ENCODE measurements around the gene PTPRN2. TPM values are rescaled to one million over a fixed set of nuclear protein-coding genes. Genes with fewer than 3 reads are reported as not detected.

The PTPRN2 gene
- polyA plus RNA-seq, 1 of the 3 experiments (the other 2 are of a cell fraction): 4.0 TPM

DNA sequence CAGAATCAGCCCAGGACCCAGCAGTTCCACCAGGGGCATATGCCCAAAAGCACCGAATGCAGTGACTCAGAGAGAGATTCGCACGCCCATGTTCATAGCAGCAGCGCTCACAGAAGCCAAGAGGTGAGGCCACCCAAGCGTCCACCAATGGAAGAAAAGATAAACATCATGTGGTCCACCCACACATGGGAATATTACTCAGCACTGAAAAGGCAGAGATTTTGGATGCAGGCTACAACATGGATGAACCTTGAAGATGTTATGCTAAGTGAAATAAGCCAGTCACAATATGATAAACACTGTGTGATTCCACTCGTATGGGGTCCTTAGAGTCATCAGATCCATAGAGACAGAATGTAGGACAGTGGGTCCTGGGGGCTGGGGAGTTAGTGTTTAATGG is 823.4 kb downstream of the PTPRN2 start:
- H3K9me3 ChIP-seq: no peaks in the 10 kb centered on the region
- TF ChIP-seq MXI1 (IDR thresholded peaks at IDR 0.05; ENCODE audit: low read depth, low read length) (no peak), CHD2 (IDR thresholded peaks at IDR 0.05; ENCODE audit: low read length, partially characterized antibody) (no peak), NFIC (IDR thresholded peaks at IDR 0.05; ENCODE audit: borderline replicate concordance) (no peak), RCOR1 (IDR thresholded peaks at IDR 0.05; ENCODE audit: low read length) (no peak), ELF1 (IDR thresholded peaks at IDR 0.05) (no peak), FOXM1 (IDR thresholded peaks at IDR 0.05; ENCODE audit: low read depth) (no peak), JUND (IDR thresholded peaks at IDR 0.05) (no peak), FOXJ3 (CRISPR knock-in tag; IDR thresholded peaks at IDR 0.05) (no peak), NRF1 (IDR thresholded peaks at IDR 0.05; ENCODE audit: low read depth, low read length) (no peak), TCF12 (IDR thresholded peaks at IDR 0.05) (no peak), RAD21 (IDR thresholded peaks at IDR 0.05; ENCODE audit: low read length) (no peak), MEF2A (IDR thresholded peaks at IDR 0.05; ENCODE audit: borderline replicate concordance, low read depth) (no peak), TEAD4 (IDR thresholded peaks at IDR 0.05; ENCODE audit: borderline replicate concordance, insufficient read depth) (no peak), GABPA (IDR thresholded peaks at IDR 0.05; ENCODE audit: low read depth) (no peak), SIN3A (IDR thresholded peaks at IDR 0.05; ENCODE audit: borderline replicate concordance, low read depth, low read length) (no peak)
- TF ChIP-seq, protein P1, sequence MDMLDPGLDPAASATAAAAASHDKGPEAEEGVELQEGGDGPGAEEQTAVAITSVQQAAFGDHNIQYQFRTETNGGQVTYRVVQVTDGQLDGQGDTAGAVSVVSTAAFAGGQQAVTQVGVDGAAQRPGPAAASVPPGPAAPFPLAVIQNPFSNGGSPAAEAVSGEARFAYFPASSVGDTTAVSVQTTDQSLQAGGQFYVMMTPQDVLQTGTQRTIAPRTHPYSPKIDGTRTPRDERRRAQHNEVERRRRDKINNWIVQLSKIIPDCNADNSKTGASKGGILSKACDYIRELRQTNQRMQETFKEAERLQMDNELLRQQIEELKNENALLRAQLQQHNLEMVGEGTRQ (IDR thresholded peaks at IDR 0.05; ENCODE audit: borderline replicate concordance, low read depth, low read length): no peak
- TF ChIP-seq, protein P2, sequence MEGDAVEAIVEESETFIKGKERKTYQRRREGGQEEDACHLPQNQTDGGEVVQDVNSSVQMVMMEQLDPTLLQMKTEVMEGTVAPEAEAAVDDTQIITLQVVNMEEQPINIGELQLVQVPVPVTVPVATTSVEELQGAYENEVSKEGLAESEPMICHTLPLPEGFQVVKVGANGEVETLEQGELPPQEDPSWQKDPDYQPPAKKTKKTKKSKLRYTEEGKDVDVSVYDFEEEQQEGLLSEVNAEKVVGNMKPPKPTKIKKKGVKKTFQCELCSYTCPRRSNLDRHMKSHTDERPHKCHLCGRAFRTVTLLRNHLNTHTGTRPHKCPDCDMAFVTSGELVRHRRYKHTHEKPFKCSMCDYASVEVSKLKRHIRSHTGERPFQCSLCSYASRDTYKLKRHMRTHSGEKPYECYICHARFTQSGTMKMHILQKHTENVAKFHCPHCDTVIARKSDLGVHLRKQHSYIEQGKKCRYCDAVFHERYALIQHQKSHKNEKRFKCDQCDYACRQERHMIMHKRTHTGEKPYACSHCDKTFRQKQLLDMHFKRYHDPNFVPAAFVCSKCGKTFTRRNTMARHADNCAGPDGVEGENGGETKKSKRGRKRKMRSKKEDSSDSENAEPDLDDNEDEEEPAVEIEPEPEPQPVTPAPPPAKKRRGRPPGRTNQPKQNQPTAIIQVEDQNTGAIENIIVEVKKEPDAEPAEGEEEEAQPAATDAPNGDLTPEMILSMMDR (IDR thresholded peaks at IDR 0.05): no peak
- H3K9ac ChIP-seq: no peak overlapping the region
- H3K9me2 ChIP-seq: no peaks in the 10 kb centered on the region
- no peak for DNase-seq
- WGBS (ENCODE audit: low lambda C conversion rate): 58% methylated on average over 6 of the region's 6 CpGs
- H3K36me3 ChIP-seq (replicated peaks in 1 of 2; ENCODE audit: control insufficient read depth in 1 of 2, insufficient read depth in 2 of 2, low read length in 1 of 2): no peaks in the 10 kb centered on the region
- no peak overlapping the region for H3K27ac ChIP-seq (ENCODE audit: low read depth in 2 of 2, low read length in 1 of 2)
- no peak overlapping the region for H2AFZ ChIP-seq (ENCODE audit: low read depth)
- H3K4me2 ChIP-seq: no peak overlapping the region
- no peaks in the 10 kb centered on the region for H3K79me2 ChIP-seq (ENCODE audit: insufficient read depth)
- H4K20me1 ChIP-seq (ENCODE audit: insufficient read depth): no peaks in the 10 kb centered on the region
- H3K4me1 ChIP-seq (ENCODE audit: control insufficient read depth in 1 of 2, insufficient read depth in 2 of 2, low read depth in 1 of 2, low read length in 1 of 2): peaks cover 0 to 11% of the 10 kb centered on the region in 2 experiments; a peak in 1 of 4 replicates
- CTCF ChIA-PET: no interaction called here
- H3K27me3 ChIP-seq (ENCODE audit: insufficient read depth): no peaks in the 10 kb centered on the region
- no peak overlapping the region for H3K4me3 ChIP-seq (ENCODE audit: low read depth in 2 of 2, low read length in 1 of 2)
- POLR2A ChIA-PET: no interaction called here
- no peaks in the 10 kb centered on the region for H3F3A ChIP-seq (replicated peaks; ENCODE audit: insufficient read depth)

DNA sequence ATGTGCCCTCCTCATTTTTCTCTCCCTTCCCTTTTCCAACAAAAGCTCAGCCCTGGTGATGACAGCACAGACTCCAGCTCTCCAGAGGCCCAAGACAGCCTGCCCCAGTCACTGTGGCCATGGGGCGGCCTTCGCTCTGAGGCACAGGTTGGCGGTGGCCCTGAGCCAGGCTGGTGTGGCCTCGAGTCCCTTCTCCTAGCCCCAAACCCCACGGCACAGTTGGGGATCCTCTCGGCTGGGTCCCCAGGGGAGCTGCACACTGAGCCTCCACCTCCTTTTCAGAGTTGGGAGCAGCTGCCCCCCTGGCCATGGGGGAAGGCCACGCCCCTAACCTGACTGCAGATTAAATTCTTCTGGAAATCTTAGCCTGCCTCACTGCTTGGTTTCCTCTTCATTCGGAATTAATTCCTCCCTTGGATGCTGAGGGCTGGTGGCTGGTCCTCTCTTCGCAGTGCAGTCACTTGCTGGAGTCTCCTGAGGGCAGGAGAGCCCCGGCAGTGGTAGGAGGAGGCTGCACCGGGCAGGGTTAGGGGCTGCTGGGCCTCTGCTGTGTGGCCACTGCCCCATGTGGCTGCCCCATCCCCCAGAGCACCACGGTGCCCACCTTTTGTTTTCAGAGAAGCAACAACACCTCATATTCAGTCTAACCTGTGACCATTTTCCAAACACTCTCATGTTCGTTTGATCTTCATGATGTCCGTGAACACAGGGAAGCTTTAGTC is 824.2 kb downstream of the PTPRN2 start:
- no peak overlapping the region for H2AFZ ChIP-seq (ENCODE audit: low read depth)
- H3K4me2 ChIP-seq: no peak overlapping the region
- H3K4me3 ChIP-seq (ENCODE audit: low read depth in 2 of 2, low read length in 1 of 2): no peak overlapping the region
- no peaks in the 10 kb centered on the region for H4K20me1 ChIP-seq (ENCODE audit: insufficient read depth)
- H3K27me3 ChIP-seq (ENCODE audit: insufficient read depth): no peaks in the 10 kb centered on the region
- ChIA-PET POLR2A (no interaction called here), CTCF (no interaction called here)
- no peak for DNase-seq
- H3K79me2 ChIP-seq (ENCODE audit: insufficient read depth): no peaks in the 10 kb centered on the region
- no peak overlapping the region for H3K27ac ChIP-seq (ENCODE audit: low read depth in 2 of 2, low read length in 1 of 2)
- no peaks in the 10 kb centered on the region for H3K9me3 ChIP-seq
- H3F3A ChIP-seq (replicated peaks; ENCODE audit: insufficient read depth): no peaks in the 10 kb centered on the region
- H3K4me1 ChIP-seq (ENCODE audit: control insufficient read depth in 1 of 2, insufficient read depth in 2 of 2, low read depth in 1 of 2, low read length in 1 of 2): peaks cover 0 to 10% of the 10 kb centered on the region in 2 experiments; a peak in 1 of 4 replicates
- H3K36me3 ChIP-seq (replicated peaks in 1 of 2; ENCODE audit: control insufficient read depth in 1 of 2, insufficient read depth in 2 of 2, low read length in 1 of 2): no peaks in the 10 kb centered on the region
- 47% methylated on average over 12 of the region's 14 CpGs for WGBS (ENCODE audit: low lambda C conversion rate)
- no peaks in the 10 kb centered on the region for H3K9me2 ChIP-seq
- no peak overlapping the region for H3K9ac ChIP-seq
- TF ChIP-seq FOXM1 (IDR thresholded peaks at IDR 0.05; ENCODE audit: low read depth): no peak
- no peak for TF ChIP-seq JUND (IDR thresholded peaks at IDR 0.05)
- TF ChIP-seq TCF12 (IDR thresholded peaks at IDR 0.05): no peak
- no peak for TF ChIP-seq POLR2AphosphoS5 (IDR thresholded peaks at IDR 0.05; ENCODE audit: low read depth, low read length)
- TF ChIP-seq, protein P3, sequence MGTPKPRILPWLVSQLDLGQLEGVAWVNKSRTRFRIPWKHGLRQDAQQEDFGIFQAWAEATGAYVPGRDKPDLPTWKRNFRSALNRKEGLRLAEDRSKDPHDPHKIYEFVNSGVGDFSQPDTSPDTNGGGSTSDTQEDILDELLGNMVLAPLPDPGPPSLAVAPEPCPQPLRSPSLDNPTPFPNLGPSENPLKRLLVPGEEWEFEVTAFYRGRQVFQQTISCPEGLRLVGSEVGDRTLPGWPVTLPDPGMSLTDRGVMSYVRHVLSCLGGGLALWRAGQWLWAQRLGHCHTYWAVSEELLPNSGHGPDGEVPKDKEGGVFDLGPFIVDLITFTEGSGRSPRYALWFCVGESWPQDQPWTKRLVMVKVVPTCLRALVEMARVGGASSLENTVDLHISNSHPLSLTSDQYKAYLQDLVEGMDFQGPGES (IDR thresholded peaks at IDR 0.05; ENCODE audit: low read depth, low read length): no peak
- no peak for TF ChIP-seq MXI1 (IDR thresholded peaks at IDR 0.05; ENCODE audit: low read depth, low read length)
- no peak for TF ChIP-seq EZH2phosphoT487 (IDR thresholded peaks at IDR 0.05; ENCODE audit: borderline replicate concordance, low read depth)
- TF ChIP-seq, protein P4, sequence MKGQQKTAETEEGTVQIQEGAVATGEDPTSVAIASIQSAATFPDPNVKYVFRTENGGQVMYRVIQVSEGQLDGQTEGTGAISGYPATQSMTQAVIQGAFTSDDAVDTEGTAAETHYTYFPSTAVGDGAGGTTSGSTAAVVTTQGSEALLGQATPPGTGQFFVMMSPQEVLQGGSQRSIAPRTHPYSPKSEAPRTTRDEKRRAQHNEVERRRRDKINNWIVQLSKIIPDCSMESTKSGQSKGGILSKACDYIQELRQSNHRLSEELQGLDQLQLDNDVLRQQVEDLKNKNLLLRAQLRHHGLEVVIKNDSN (IDR thresholded peaks at IDR 0.05; ENCODE audit: borderline replicate concordance, low read depth): no peak
- TF ChIP-seq MEF2A (IDR thresholded peaks at IDR 0.05; ENCODE audit: borderline replicate concordance, low read depth): no peak
- TF ChIP-seq YY1 (IDR thresholded peaks at IDR 0.05; ENCODE audit: low read depth): no peak
- TF ChIP-seq, protein P5, sequence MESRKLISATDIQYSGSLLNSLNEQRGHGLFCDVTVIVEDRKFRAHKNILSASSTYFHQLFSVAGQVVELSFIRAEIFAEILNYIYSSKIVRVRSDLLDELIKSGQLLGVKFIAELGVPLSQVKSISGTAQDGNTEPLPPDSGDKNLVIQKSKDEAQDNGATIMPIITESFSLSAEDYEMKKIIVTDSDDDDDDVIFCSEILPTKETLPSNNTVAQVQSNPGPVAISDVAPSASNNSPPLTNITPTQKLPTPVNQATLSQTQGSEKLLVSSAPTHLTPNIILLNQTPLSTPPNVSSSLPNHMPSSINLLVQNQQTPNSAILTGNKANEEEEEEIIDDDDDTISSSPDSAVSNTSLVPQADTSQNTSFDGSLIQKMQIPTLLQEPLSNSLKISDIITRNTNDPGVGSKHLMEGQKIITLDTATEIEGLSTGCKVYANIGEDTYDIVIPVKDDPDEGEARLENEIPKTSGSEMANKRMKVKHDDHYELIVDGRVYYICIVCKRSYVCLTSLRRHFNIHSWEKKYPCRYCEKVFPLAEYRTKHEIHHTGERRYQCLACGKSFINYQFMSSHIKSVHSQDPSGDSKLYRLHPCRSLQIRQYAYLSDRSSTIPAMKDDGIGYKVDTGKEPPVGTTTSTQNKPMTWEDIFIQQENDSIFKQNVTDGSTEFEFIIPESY (IDR thresholded peaks at IDR 0.05; ENCODE audit: borderline replicate concordance, low read depth): no peak
